Measurements from ENCODE around the gene MAML3. TPM values are rescaled to one million over a fixed set of nuclear protein-coding genes. Genes with fewer than 3 reads are reported as not detected.
A peak's percentile ranks its signal among the peaks of the same experiment; 100 is the strongest.

MAML3 gene
- total RNA-seq, 1 experiment from 2014 or later: 0.43 TPM

GRCh38 chr4:140127422-140127821 lies 26.6 kb downstream of the MAML3 start:
- no peak for DNase-seq (ENCODE audit: low spot score)

GRCh38 chr4:140126261-140126660 lies 27.7 kb downstream of the MAML3 start:
- DNase-seq (ENCODE audit: low spot score): no peak

- DNase-seq (ENCODE audit: low spot score): no peak
Observed at GRCh38 chr4:140125374-140125773, 28.6 kb downstream of the MAML3 start.

- no peak for DNase-seq (ENCODE audit: low spot score)
Observed at GRCh38 chr4:140123666-140124377, 30.2 kb downstream of the MAML3 start.

- no peak for DNase-seq (ENCODE audit: low spot score)
Observed at GRCh38 chr4:140122891-140123290, 31.1 kb downstream of the MAML3 start.

GRCh38 chr4:140121646-140122045 lies 32.3 kb downstream of the MAML3 start:
- DNase-seq (ENCODE audit: low spot score): no peak

GRCh38 chr4:140118931-140119640 lies 34.9 kb downstream of the MAML3 start:
- no peak for DNase-seq (ENCODE audit: low spot score)

GRCh38 chr4:140117947-140118346 lies 36.0 kb downstream of the MAML3 start:
- no peak for DNase-seq (ENCODE audit: low spot score)

- peak; percentile 29 for DNase-seq (ENCODE audit: low spot score)
Observed at GRCh38 chr4:140116442-140117104, 37.4 kb downstream of the MAML3 start.

GRCh38 chr4:140115140-140115539 lies 38.8 kb downstream of the MAML3 start:
- no peak for DNase-seq (ENCODE audit: low spot score)

GRCh38 chr4:140113653-140114052 lies 40.3 kb downstream of the MAML3 start:
- DNase-seq (ENCODE audit: low spot score): no peak

- DNase-seq (ENCODE audit: low spot score): no peak
Observed at GRCh38 chr4:140112576-140112975, 41.4 kb downstream of the MAML3 start.

- no peak for DNase-seq (ENCODE audit: low spot score)
Observed at GRCh38 chr4:140111256-140111655, 42.7 kb downstream of the MAML3 start.

GRCh38 chr4:140110542-140111215 lies 43.3 kb downstream of the MAML3 start:
- DNase-seq (ENCODE audit: low spot score): no peak

- no peak for DNase-seq (ENCODE audit: low spot score)
Observed at GRCh38 chr4:140109737-140110136, 44.2 kb downstream of the MAML3 start.

GRCh38 chr4:140109292-140109691 lies 44.7 kb downstream of the MAML3 start:
- no peak for DNase-seq (ENCODE audit: low spot score)

GRCh38 chr4:140108713-140109230 lies 45.2 kb downstream of the MAML3 start:
- no peak for DNase-seq (ENCODE audit: low spot score)

GRCh38 chr4:140108243-140108642 lies 45.7 kb downstream of the MAML3 start:
- no peak for DNase-seq (ENCODE audit: low spot score)

- no peak for DNase-seq (ENCODE audit: low spot score)
Observed at GRCh38 chr4:140106289-140106844, 47.6 kb downstream of the MAML3 start.

GRCh38 chr4:140105436-140105835 lies 48.5 kb downstream of the MAML3 start:
- no peak for DNase-seq (ENCODE audit: low spot score)

- DNase-seq (ENCODE audit: low spot score): peak; percentile 44
Observed at GRCh38 chr4:140103676-140104075, 50.3 kb downstream of the MAML3 start.

GRCh38 chr4:140102421-140102820 lies 51.6 kb downstream of the MAML3 start:
- DNase-seq (ENCODE audit: low spot score): no peak
